A673 (cell line): ENCODE results near the gene MCM5.

Experiments
- EZH2 ChIP-seq: fragments of 200-600 bp; sonication (generic); IDR thresholded peaks from 2 replicates; pipeline ENCODE4 v1.6.1; 2017; ENCODE audit warnings: borderline replicate concordance, low read depth, mild to moderate bottlenecking, mixed read lengths, antibody characterized with exemption, low read length; ENCODE audit not compliant: poor library complexity, severe bottlenecking
- TF ChIP-seq, protein P1 (sequence below): fragments of 300-800, 200-600 bp; sonication (generic); conservative IDR thresholded peaks from 2 replicates; pipeline ENCODE4 v1.5.1; 2017; ENCODE audit warnings: low read depth, mild to moderate bottlenecking, antibody characterized with exemption, low read length, moderate library complexity, mixed read lengths

GRCh38 chr22:35440129-35440528 lies 40.2 kb downstream of the MCM5 start:
- TF ChIP-seq, protein P1, sequence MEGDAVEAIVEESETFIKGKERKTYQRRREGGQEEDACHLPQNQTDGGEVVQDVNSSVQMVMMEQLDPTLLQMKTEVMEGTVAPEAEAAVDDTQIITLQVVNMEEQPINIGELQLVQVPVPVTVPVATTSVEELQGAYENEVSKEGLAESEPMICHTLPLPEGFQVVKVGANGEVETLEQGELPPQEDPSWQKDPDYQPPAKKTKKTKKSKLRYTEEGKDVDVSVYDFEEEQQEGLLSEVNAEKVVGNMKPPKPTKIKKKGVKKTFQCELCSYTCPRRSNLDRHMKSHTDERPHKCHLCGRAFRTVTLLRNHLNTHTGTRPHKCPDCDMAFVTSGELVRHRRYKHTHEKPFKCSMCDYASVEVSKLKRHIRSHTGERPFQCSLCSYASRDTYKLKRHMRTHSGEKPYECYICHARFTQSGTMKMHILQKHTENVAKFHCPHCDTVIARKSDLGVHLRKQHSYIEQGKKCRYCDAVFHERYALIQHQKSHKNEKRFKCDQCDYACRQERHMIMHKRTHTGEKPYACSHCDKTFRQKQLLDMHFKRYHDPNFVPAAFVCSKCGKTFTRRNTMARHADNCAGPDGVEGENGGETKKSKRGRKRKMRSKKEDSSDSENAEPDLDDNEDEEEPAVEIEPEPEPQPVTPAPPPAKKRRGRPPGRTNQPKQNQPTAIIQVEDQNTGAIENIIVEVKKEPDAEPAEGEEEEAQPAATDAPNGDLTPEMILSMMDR: no peak
- no peak for TF ChIP-seq EZH2
